ENCODE results near the gene ACVRL1. TPM values are rescaled to one million over a fixed set of nuclear protein-coding genes. Genes with fewer than 3 reads are reported as not detected.
A peak's percentile ranks its signal among the peaks of the same experiment; 100 is the strongest.

Gene ACVRL1
- total and polyA plus RNA-seq, 2 donors (not counting 1 experiment from before 2014, with no cell fraction given), result not detected

- peak overlapping the region; percentile 49 for H2AFZ ChIP-seq (ENCODE audit: insufficient read depth, low read depth, low read length, poor library complexity, severe bottlenecking)
- no peaks in the 10 kb centered on the region for H4K20me1 ChIP-seq (ENCODE audit: control insufficient read depth, insufficient read depth, low read length, poor library complexity, severe bottlenecking)
- TF ChIP-seq CTCF (IDR thresholded peaks at IDR 0.05) (no peak), EZH2 (IDR thresholded peaks at IDR 0.05; ENCODE audit: borderline replicate concordance, insufficient read depth, low read depth, low read length, poor library complexity, severe bottlenecking) (no peak)
- ChIA-PET POLR2A (no interaction called here), CTCF (no interaction called here)
- H3K27me3 ChIP-seq (replicated peaks in 1 of 4; ENCODE audit: control extremely low read depth in 1 of 4, control insufficient read depth in 3 of 4, insufficient read depth in 4 of 4, low read length in 3 of 4), result peaks cover 0 to 52% (median 26%) of the 10 kb centered on the region in 4 experiments
- Mint-ChIP-seq H3K4me1 (peaks cover 13% of the 10 kb centered on the region), H3K27ac (no peak overlapping the region), H3K9me3 (ENCODE audit: insufficient read depth) (no peaks in the 10 kb centered on the region), H3K4me3 (peak overlapping the region; percentile 77), H3K27me3 (peaks cover 59% of the 10 kb centered on the region)
- H3K4me2 ChIP-seq (replicated peaks; ENCODE audit: low read depth, low read length, poor library complexity, severe bottlenecking), result peak overlapping the region; percentile 78
- peaks cover 16 to 19% of the 10 kb centered on the region in 2 donors for H3K4me1 ChIP-seq (ENCODE audit: control insufficient read depth in 2 of 2, insufficient read depth in 2 of 2, low read length in 2 of 2)
- peaks cover 0 to 11% (median 0%) of the 10 kb centered on the region in 3 donors for H3K9me3 ChIP-seq (ENCODE audit: control extremely low read depth in 1 of 3, control insufficient read depth in 2 of 3, insufficient read depth in 1 of 3, low read length in 2 of 3)
- 79% methylated on average over 3 of the region's 4 CpGs for WGBS (ENCODE audit: insufficient coverage)
- no peak overlapping the region for H3K27ac ChIP-seq (ENCODE audit: low read length in 2 of 2)
- no peaks in the 10 kb centered on the region for H3K79me2 ChIP-seq (ENCODE audit: control insufficient read depth, insufficient read depth, low read length)
- ATAC-seq (ENCODE audit: low read depth) (no peak), DNase-seq (no peak)
- intact Hi-C loops (cut with micrococcal nuclease), result no loop called here
- no peak overlapping the region for H3K9ac ChIP-seq (ENCODE audit: low read length)
- H3K36me3 ChIP-seq (replicated peaks in 1 of 2; ENCODE audit: control extremely low read depth in 1 of 2, control insufficient read depth in 1 of 2, extremely low read depth in 1 of 2, insufficient read depth in 2 of 2, low read length in 1 of 2), result no peaks in the 10 kb centered on the region
- no peak overlapping the region for H3K4me3 ChIP-seq (ENCODE audit: control extremely low read depth in 1 of 5, extremely low read depth in 1 of 5, insufficient read depth in 1 of 5, low read depth in 2 of 5, low read length in 4 of 5)
Observed at GRCh38 chr12:51862947-51863346, 44.4 kb upstream of the ACVRL1 start.

- intact Hi-C loops (cut with micrococcal nuclease), result no loop called here
- Histone ChIP-seq H3K27ac (ENCODE audit: low read length in 2 of 2) (no peak overlapping the region), H3K9me3 (ENCODE audit: control extremely low read depth in 1 of 3, control insufficient read depth in 2 of 3, insufficient read depth in 1 of 3, low read length in 2 of 3) (peaks cover 0 to 11% (median 0%) of the 10 kb centered on the region in 3 donors), H3K79me2 (ENCODE audit: control insufficient read depth, insufficient read depth, low read length) (no peaks in the 10 kb centered on the region), H3K4me1 (ENCODE audit: control insufficient read depth in 2 of 2, insufficient read depth in 2 of 2, low read length in 2 of 2) (peaks cover 17 to 24% of the 10 kb centered on the region in 2 donors), H3K36me3 (replicated peaks in 1 of 2; ENCODE audit: control extremely low read depth in 1 of 2, control insufficient read depth in 1 of 2, extremely low read depth in 1 of 2, insufficient read depth in 2 of 2, low read length in 1 of 2) (no peaks in the 10 kb centered on the region), H2AFZ (ENCODE audit: insufficient read depth, low read depth, low read length, poor library complexity, severe bottlenecking) (peak overlapping the region; percentile 49), H3K9ac (ENCODE audit: low read length) (peak overlapping the region; percentile 53), H4K20me1 (ENCODE audit: control insufficient read depth, insufficient read depth, low read length, poor library complexity, severe bottlenecking) (no peaks in the 10 kb centered on the region), H3K27me3 (replicated peaks in 1 of 4; ENCODE audit: control extremely low read depth in 1 of 4, control insufficient read depth in 3 of 4, insufficient read depth in 4 of 4, low read length in 3 of 4) (peaks cover 0 to 57% (median 31%) of the 10 kb centered on the region in 4 experiments), H3K4me2 (replicated peaks; ENCODE audit: low read depth, low read length, poor library complexity, severe bottlenecking) (peak overlapping the region; percentile 78), H3K4me3 (ENCODE audit: control extremely low read depth in 1 of 5, extremely low read depth in 1 of 5, insufficient read depth in 1 of 5, low read depth in 2 of 5, low read length in 4 of 5) (peak overlapping the region in 4 of 5 experiments; percentile 17 to 41 (median 36))
- ATAC-seq (ENCODE audit: low read depth) (no peak), DNase-seq (no peak)
- Mint-ChIP-seq H3K9me3 (ENCODE audit: insufficient read depth) (no peaks in the 10 kb centered on the region), H3K4me1 (peaks cover 18% of the 10 kb centered on the region), H3K27me3 (peaks cover 64% of the 10 kb centered on the region), H3K4me3 (peak overlapping the region; percentile 77), H3K27ac (no peak overlapping the region)
- WGBS (ENCODE audit: insufficient coverage), result 3% methylated on average over 13 of the region's 17 CpGs
- POLR2A ChIA-PET, result no interaction called here
- no peak for TF ChIP-seq EZH2 (IDR thresholded peaks at IDR 0.05; ENCODE audit: borderline replicate concordance, insufficient read depth, low read depth, low read length, poor library complexity, severe bottlenecking)
- no peak for TF ChIP-seq CTCF (IDR thresholded peaks at IDR 0.05)
- CTCF ChIA-PET, result interaction anchor here (2.4 kb wide), 1 partner anchor 12 kb away, joined by 10 read pairs; no protein-coding TSS in a partner anchor
Observed at GRCh38 chr12:51863363-51863932, 43.9 kb upstream of the ACVRL1 start.

Measured in B cell (primary cell).